Cerebellar cortex (tissue), 1 donor: Measurements from ENCODE around the gene EMX1.

Source experiments
- DNase-seq: peaks from one replicate; pipeline ENCODE4 v3.0.0-alpha.2; 2015; ENCODE audit warnings: low spot score

The EMX1 gene

DNA sequence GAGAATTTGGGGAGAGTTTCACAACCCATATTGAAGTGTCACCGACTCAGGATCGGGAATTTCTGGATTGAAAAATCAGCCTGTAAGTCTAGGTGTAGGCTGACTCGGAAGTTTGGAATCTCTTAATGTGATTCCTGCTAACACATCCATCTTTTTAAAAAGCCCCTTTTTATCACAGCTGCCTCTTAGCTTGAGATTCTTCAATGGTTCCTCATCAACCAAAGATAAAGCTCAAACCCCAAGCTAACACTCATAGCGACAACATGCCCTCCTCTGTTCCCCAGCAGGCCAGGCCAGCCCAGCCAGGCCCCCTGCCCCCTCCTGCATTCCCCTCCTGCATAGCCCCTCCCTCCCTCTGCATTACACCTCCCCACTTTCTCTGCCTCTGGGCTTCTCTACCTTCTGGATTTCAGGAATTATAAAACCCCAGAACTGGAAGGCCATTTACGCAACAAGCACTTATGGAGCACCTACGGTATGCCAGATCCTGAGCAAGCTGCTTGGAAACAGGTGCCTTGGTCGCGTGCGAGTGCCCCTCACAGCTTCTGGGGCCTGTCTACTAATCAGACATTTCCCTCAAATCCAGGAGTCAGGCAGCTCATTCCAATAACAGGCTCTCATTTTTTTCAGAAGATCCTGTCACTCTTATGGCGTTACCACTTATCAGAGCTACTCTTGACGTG is 63.4 kb downstream of the EMX1 start:
- DNase-seq = no peak

DNA sequence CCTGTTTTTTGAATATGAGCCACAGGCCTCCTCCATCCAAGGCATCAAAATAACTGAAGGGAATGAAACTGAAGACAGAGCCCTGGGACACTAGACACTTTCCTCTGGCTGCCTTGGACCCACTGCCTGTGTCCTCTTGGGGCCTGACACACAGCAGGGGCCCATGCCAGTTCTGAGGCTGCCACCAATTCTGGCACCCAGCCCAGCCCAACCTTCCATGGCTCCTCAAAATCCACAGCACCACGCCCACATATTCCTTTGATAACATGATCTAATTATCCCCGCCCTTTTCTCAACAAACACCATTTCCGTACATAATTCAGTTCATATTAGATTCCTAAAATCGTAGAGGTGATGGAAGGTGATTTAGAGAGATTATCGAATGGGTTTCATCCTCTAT is 64.2 kb downstream of the EMX1 start:
- DNase-seq = no peak

DNA sequence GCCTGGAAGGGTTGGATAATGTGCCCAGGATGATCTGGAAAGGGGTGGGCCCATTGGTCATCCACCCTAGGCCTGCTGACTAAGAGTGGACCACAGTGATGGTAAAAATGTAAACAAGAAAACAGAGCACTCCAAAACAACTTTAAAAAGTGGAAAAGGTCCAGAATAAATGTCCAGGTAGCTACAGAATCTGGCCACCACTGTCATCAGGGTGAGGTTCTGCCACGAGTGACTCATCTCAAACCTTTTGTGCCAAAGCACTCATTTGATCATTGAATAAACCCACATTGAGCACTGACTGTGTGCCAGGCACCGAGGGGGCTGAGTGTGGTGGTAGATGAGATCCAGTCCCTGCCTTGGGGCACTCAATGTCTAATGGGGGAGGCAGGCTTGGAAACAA is 64.9 kb downstream of the EMX1 start:
- no peak for DNase-seq

DNA sequence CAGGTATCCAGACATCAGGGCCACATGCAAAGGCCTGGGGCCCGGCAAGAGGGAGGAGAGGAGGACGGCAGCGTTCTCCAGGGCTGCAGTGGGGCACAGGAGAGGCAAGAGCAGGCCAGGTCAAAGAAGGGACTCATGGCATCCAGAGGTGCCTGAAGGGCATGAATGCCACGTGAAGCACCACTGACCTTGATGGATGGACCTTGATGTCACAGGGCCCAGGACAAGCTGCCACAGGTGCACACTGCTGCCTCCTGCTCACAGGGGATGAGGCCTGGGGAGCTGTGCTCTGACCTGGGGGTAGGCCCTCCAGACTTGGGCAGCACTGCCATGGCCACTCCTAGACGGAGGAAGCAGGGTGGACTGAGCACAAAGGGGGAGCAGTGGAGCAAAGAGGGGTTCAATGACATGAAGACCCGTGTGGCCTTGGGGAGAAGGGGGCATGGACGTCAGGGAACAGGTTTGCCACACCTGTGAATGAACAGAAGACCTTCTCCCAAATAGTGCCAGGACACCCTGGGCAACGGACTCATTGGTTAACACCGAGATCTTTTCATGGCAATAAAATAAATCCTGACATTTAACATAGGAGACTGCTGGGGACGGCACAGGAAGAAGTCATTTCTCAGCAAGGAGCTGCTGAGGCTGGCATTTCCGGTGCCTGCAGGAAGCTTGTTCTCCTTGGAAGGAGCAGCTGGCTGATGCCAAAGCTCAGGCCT is 65.6 kb downstream of the EMX1 start:
- DNase-seq = no peak

DNA sequence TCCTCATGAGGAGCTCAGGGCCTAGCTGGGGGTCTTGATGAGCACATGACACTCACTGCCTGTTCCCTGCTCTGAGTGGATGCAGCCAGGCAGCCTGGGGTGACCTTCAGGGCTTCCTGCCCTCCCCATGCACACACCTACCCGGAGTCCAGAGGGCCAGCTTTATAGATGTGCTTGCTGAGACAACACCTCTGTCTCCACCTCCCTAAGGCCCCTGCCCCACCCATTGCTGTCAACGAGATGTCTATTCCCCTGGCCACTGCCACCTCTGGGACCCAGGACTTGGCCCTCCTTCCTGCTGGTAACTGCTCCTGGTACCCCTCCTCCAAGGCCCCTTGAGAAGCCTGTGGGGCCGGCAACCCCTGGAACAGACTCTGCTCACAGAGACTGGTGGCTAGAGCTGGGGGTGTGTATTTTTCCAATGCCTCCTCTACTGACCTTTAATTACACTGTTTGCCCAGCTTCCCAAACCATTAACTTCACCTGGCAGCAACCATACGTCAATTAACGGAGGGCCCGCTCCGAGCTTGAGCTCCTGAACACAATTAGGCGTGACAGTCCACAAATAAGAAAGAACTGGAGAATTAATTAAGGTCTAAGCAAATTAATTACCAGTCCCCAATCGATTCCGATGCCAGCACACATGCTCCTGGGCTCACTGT is 66.3 kb downstream of the EMX1 start:
- DNase-seq = no peak

DNA sequence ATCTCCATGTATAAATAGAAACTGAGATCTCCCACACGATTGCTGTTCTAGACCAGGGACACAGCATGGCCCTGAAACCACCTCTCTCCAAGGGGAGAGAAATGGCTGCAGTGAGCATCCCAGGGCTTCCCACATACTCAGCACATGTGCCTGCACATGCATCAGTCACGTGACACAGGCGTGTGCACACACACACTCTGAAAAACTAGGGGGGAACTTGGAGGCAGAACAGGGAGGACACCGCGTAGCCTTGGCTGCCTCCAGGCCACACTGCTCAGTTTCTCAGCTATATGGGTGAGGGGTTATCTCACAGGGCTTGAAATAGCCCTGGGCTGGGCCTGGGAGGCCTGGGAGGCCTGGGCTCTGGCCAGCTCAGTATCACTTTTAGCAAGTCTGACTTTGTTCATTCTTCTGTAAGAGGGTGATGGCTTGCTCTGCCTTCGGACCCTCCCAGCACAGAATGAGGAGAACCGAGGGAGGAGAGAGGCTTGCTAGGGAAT is 66.9 kb downstream of the EMX1 start:
- no peak for DNase-seq
